Measurements from ENCODE around the gene XAGE1B.

- TF ChIP-seq CTCF (IDR thresholded peaks at IDR 0.05; ENCODE audit: insufficient read depth, low read length): no peak
- TF ChIP-seq POLR2AphosphoS5 (IDR thresholded peaks at IDR 0.05; ENCODE audit: low read depth): no peak
These were observed 25.4 kb upstream of the XAGE1B start for GRCh38 chrX:52542311-52542710.

Data from HL-60 (cell line).